Suppressor macrophage treated with lipopolysaccharide for 4 hours (primary cell): ENCODE measurements around the gene LANCL2.
"Not testable (repeated sequence)": the region's sequence is repeated elsewhere in the genome, so short reads cannot be mapped to it uniquely, and the experiment has no call there.

Experiments
- DNase-seq: peaks from one replicate; pipeline ENCODE4 v3.0.0-alpha.2; 2020

LANCL2 gene

GRCh38 chr7:55438757-55439525 lies 73.8 kb downstream of the LANCL2 start:
- DNase-seq = no peak

- no peak for DNase-seq
Observed at GRCh38 chr7:55439627-55440026, 74.5 kb downstream of the LANCL2 start.

GRCh38 chr7:55440040-55440690 lies 75.0 kb downstream of the LANCL2 start:
- no peak for DNase-seq

- no peak for DNase-seq
Observed at GRCh38 chr7:55441002-55441401, 75.9 kb downstream of the LANCL2 start.

- DNase-seq = no peak
Observed at GRCh38 chr7:55441774-55442522, 76.8 kb downstream of the LANCL2 start.

GRCh38 chr7:55444786-55445185 lies 79.6 kb downstream of the LANCL2 start:
- DNase-seq = no peak

- DNase-seq = no peak
Observed at GRCh38 chr7:55448526-55448925, 83.4 kb downstream of the LANCL2 start.

- no peak for DNase-seq
Observed at GRCh38 chr7:55449205-55449991, 84.3 kb downstream of the LANCL2 start.

- no peak for DNase-seq
Observed at GRCh38 chr7:55449992-55450535, 84.9 kb downstream of the LANCL2 start.

GRCh38 chr7:55452971-55453370 lies 87.8 kb downstream of the LANCL2 start:
- no peak for DNase-seq

GRCh38 chr7:55457801-55458200 lies 92.7 kb downstream of the LANCL2 start:
- DNase-seq = no peak

- no peak for DNase-seq
Observed at GRCh38 chr7:55458351-55458750, 93.2 kb downstream of the LANCL2 start.

- no peak for DNase-seq
Observed at GRCh38 chr7:55463686-55464262, 98.6 kb downstream of the LANCL2 start.

GRCh38 chr7:55464422-55464821 lies 99.3 kb downstream of the LANCL2 start:
- DNase-seq = no peak

- no peak for DNase-seq
Observed at GRCh38 chr7:55465691-55466090, 100.6 kb downstream of the LANCL2 start.

GRCh38 chr7:55467047-55467593 lies 102.0 kb downstream of the LANCL2 start:
- DNase-seq = no peak

- no peak for DNase-seq
Observed at GRCh38 chr7:55468495-55468894, 103.4 kb downstream of the LANCL2 start.

GRCh38 chr7:55469271-55469681 lies 104.1 kb downstream of the LANCL2 start:
- DNase-seq = no peak

GRCh38 chr7:55469721-55470120 lies 104.6 kb downstream of the LANCL2 start:
- DNase-seq = no peak

GRCh38 chr7:55470261-55470660 lies 105.1 kb downstream of the LANCL2 start:
- DNase-seq = no peak

- not testable (repeated sequence) for DNase-seq
Observed at GRCh38 chr7:55471594-55471993, 106.5 kb downstream of the LANCL2 start.

- not testable (repeated sequence) for DNase-seq
Observed at GRCh38 chr7:55472406-55472805, 107.3 kb downstream of the LANCL2 start.
